SU-DHL-6 (cell line): ENCODE results near the gene ASTN2.

ENCODE experiments used
- H2AFZ ChIP-seq: fragments of 200-600 bp; sonication (generic); 2 replicates; pipeline ENCODE4 v1.6.1; 2014; ENCODE audit warnings: low read depth, mild to moderate bottlenecking, moderate library complexity, mixed read lengths, antibody characterized with exemption, low read length; ENCODE audit not compliant: severe bottlenecking
- H3F3A ChIP-seq: fragments of 200-600 bp; shearing (Covaris generic); 2 replicates; pipeline ENCODE4 v1.6.0; 2016; ENCODE audit warnings: antibody characterized with exemption, mild to moderate bottlenecking; ENCODE audit not compliant: insufficient read depth
- H3K27ac ChIP-seq: fragments of 200-600 bp; sonication (generic); 2 replicates; pipeline ENCODE4 v1.5.1; 2016; ENCODE audit warnings: low read depth, mild to moderate bottlenecking, low read length, moderate library complexity, mixed read lengths
- H3K27me3 ChIP-seq: fragments of 200-600 bp; sonication (generic), shearing (Covaris generic); 2 replicates; pipeline ENCODE4 v1.6.0; 2014; ENCODE audit warnings: mild to moderate bottlenecking, low read length
- H3K36me3 ChIP-seq: fragments of 200-600 bp; sonication (generic); 2 replicates; pipeline ENCODE4 v1.6.1; 2014; ENCODE audit warnings: mild to moderate bottlenecking, low read length, mixed read lengths
- H3K4me2 ChIP-seq: fragments of 300-600, 200-600 bp; shearing (Covaris generic), sonication (generic); 2 replicates; pipeline ENCODE4 v1.6.0; 2014; ENCODE audit warnings: low read length, low read depth, mild to moderate bottlenecking; ENCODE audit not compliant: poor library complexity, severe bottlenecking
- H3K4me3 ChIP-seq: fragments of 200-600 bp; sonication (generic); 2 replicates; pipeline ENCODE4 v1.5.1; 2014; ENCODE audit warnings: antibody characterized with exemption, low read length, mild to moderate bottlenecking, mixed read lengths; ENCODE audit not compliant: insufficient read depth, poor library complexity, severe bottlenecking
- H3K79me2 ChIP-seq: fragments of 200-600 bp; sonication (generic); 2 replicates; pipeline ENCODE4 v1.6.1; 2014; ENCODE audit warnings: mild to moderate bottlenecking, low read length, moderate library complexity; ENCODE audit not compliant: insufficient read depth
- H3K9ac ChIP-seq: fragments of 200-600 bp; sonication (generic); 2 replicates; pipeline ENCODE4 v1.7.0; 2014; ENCODE audit warnings: mild to moderate bottlenecking, low read length
- H3K9me2 ChIP-seq: fragments of 200-600 bp; sonication (generic); replicated peaks from 2 replicates; pipeline ENCODE4 v1.6.1; 2014; ENCODE audit warnings: low read length; ENCODE audit not compliant: insufficient read depth
- H3K9me3 ChIP-seq: fragments of 200-600 bp; sonication (generic); 2 replicates; pipeline ENCODE4 v1.6.1; 2014; ENCODE audit warnings: low read length, mixed read lengths; ENCODE audit not compliant: insufficient read depth
- H4K20me1 ChIP-seq: fragments of 200-600 bp; sonication (generic); 2 replicates; pipeline ENCODE4 v1.6.1; 2014; ENCODE audit warnings: low read depth, mild to moderate bottlenecking, antibody characterized with exemption, low read length, moderate library complexity, mixed read lengths
- CTCF ChIP-seq: fragments of 200-600 bp; sonication (generic); IDR thresholded peaks from one replicate; pipeline ENCODE4 v1.5.1; 2017; ENCODE audit warnings: antibody characterized with exemption, mild to moderate bottlenecking, low read length, moderate library complexity; ENCODE audit not compliant: insufficient read depth, poor library complexity, severe bottlenecking
- EZH2phosphoT487 ChIP-seq: fragments of 200-600 bp; sonication (generic), shearing (Covaris generic); conservative IDR thresholded peaks from 2 replicates; pipeline ENCODE4 v1.6.1; 2018; ENCODE audit warnings: mild to moderate bottlenecking, antibody characterized with exemption, low read length, moderate library complexity, mixed read lengths

The ASTN2 gene

GRCh38 chr9:117046666-117047327 lies 368.1 kb downstream of the ASTN2 start:
- Histone ChIP-seq H3K4me2 (no peak overlapping the region), H3K9ac (no peak overlapping the region)
- TF ChIP-seq CTCF = no peak
- no peak for TF ChIP-seq EZH2phosphoT487

GRCh38 chr9:117044241-117044640 lies 370.6 kb downstream of the ASTN2 start:
- Histone ChIP-seq H4K20me1 (no peaks in the 10 kb centered on the region), H2AFZ (no peak overlapping the region), H3K36me3 (no peaks in the 10 kb centered on the region), H3K9me2 (no peaks in the 10 kb centered on the region), H3K27ac (no peak overlapping the region), H3K9ac (no peak overlapping the region), H3K27me3 (no peaks in the 10 kb centered on the region), H3F3A (no peaks in the 10 kb centered on the region), H3K79me2 (no peaks in the 10 kb centered on the region), H3K4me3 (no peak overlapping the region), H3K4me2 (no peak overlapping the region), H3K9me3 (no peaks in the 10 kb centered on the region)
- TF ChIP-seq EZH2phosphoT487 (no peak), CTCF (no peak)

More at GRCh38 chr9:117046666-117047327, 368.1 kb downstream of the ASTN2 start:
- no peaks in the 10 kb centered on the region for H3K36me3 ChIP-seq
- no peaks in the 10 kb centered on the region for H3K27me3 ChIP-seq
- no peaks in the 10 kb centered on the region for H3K9me3 ChIP-seq
- no peak overlapping the region for H3K27ac ChIP-seq
- H3K79me2 ChIP-seq = no peaks in the 10 kb centered on the region
- H3K4me3 ChIP-seq = no peak overlapping the region
- no peaks in the 10 kb centered on the region for H3F3A ChIP-seq
- H3K9me2 ChIP-seq = no peaks in the 10 kb centered on the region
- no peaks in the 10 kb centered on the region for H4K20me1 ChIP-seq
- no peak overlapping the region for H2AFZ ChIP-seq

GRCh38 chr9:117043159-117043558 lies 371.7 kb downstream of the ASTN2 start:
- H3K4me2 ChIP-seq = no peak overlapping the region
- no peak overlapping the region for H2AFZ ChIP-seq
- no peaks in the 10 kb centered on the region for H3K27me3 ChIP-seq
- H3F3A ChIP-seq = no peaks in the 10 kb centered on the region
- no peaks in the 10 kb centered on the region for H3K79me2 ChIP-seq
- H3K4me3 ChIP-seq = no peak overlapping the region
- H3K9ac ChIP-seq = no peak overlapping the region
- no peak for TF ChIP-seq EZH2phosphoT487
- TF ChIP-seq CTCF = no peak
- H3K27ac ChIP-seq = no peak overlapping the region
- no peaks in the 10 kb centered on the region for H3K9me2 ChIP-seq
- no peaks in the 10 kb centered on the region for H4K20me1 ChIP-seq
- H3K36me3 ChIP-seq = no peaks in the 10 kb centered on the region
- no peaks in the 10 kb centered on the region for H3K9me3 ChIP-seq
